Activated CD4-positive, alpha-beta T cell treated with anti-CD3 and anti-CD28 coated beads, Interleukin-2, amount 10 ng/mL, durations not matched to agents 24 days and 14 days (primary cell): ENCODE measurements around the gene WDR76. TPM values are rescaled to one million over a fixed set of nuclear protein-coding genes. Genes with fewer than 3 reads are reported as not detected.

Experiments
- total RNA-seq: library from RNA; stranded (reverse); gene quantifications from 2 replicates; pipeline ENCODE4 v1.2.3, GENCODE V29; 2022

Gene WDR76
- total RNA-seq, 1 donor from 2014 or later = 76.6 TPM

Other genes starting within 250 kb of the WDR76 start
- gene PPIP5K1, start 236.8 kb upstream of the WDR76 start, total RNA-seq = 57.8 and 60.0 TPM in 2 replicates
- 0.66 and 0.77 TPM in 2 replicates for gene CKMT1B, start 233.0 kb upstream of the WDR76 start, total RNA-seq
- gene STRC, start 208.2 kb upstream of the WDR76 start, total RNA-seq = 0.05 and 0.45 TPM in 2 replicates
- 8.9 and 10.0 TPM in 2 replicates for gene CATSPER2, start 178.2 kb upstream of the WDR76 start, total RNA-seq
- 0.28 and 0.66 TPM in 2 replicates for gene CKMT1A, start 133.1 kb upstream of the WDR76 start, total RNA-seq
- gene PDIA3, start 80.6 kb upstream of the WDR76 start, total RNA-seq = 313 and 336 TPM in 2 replicates
- 1.2 and 1.3 TPM in 2 replicates for gene ELL3, start 50.0 kb upstream of the WDR76 start, total RNA-seq
- 524 TPM in 2 replicates for gene SERF2, start 34.7 kb upstream of the WDR76 start, total RNA-seq
- 0.28 and 0.33 TPM in 2 replicates for gene SERINC4, start 26.8 kb upstream of the WDR76 start, total RNA-seq
- gene HYPK, start 26.4 kb upstream of the WDR76 start, total RNA-seq = 20.3 and 33.8 TPM in 2 replicates
- gene MFAP1, start 2.3 kb upstream of the WDR76 start, total RNA-seq = 49.3 and 51.3 TPM in 2 replicates